Stimulated activated CD4-positive, alpha-beta T cell treated with anti-CD3 and anti-CD28 coated beads, Interleukin-15, amount 100 ng/mL, for 1 hour (primary cell): ENCODE measurements around the gene OPN4.
"Not testable (repeated sequence)": the region's sequence is repeated elsewhere in the genome, so short reads cannot be mapped to it uniquely, and the experiment has no call there.

Experiments
- DNase-seq, 2 donors: peaks; one replicate each; pipeline ENCODE4 v3.0.0-alpha.2; 2020; ENCODE audit warnings: low read depth in 1 of 2, low spot score in 1 of 2

Gene OPN4, protein sequence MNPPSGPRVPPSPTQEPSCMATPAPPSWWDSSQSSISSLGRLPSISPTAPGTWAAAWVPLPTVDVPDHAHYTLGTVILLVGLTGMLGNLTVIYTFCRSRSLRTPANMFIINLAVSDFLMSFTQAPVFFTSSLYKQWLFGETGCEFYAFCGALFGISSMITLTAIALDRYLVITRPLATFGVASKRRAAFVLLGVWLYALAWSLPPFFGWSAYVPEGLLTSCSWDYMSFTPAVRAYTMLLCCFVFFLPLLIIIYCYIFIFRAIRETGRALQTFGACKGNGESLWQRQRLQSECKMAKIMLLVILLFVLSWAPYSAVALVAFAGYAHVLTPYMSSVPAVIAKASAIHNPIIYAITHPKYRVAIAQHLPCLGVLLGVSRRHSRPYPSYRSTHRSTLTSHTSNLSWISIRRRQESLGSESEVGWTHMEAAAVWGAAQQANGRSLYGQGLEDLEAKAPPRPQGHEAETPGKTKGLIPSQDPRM

DNA sequence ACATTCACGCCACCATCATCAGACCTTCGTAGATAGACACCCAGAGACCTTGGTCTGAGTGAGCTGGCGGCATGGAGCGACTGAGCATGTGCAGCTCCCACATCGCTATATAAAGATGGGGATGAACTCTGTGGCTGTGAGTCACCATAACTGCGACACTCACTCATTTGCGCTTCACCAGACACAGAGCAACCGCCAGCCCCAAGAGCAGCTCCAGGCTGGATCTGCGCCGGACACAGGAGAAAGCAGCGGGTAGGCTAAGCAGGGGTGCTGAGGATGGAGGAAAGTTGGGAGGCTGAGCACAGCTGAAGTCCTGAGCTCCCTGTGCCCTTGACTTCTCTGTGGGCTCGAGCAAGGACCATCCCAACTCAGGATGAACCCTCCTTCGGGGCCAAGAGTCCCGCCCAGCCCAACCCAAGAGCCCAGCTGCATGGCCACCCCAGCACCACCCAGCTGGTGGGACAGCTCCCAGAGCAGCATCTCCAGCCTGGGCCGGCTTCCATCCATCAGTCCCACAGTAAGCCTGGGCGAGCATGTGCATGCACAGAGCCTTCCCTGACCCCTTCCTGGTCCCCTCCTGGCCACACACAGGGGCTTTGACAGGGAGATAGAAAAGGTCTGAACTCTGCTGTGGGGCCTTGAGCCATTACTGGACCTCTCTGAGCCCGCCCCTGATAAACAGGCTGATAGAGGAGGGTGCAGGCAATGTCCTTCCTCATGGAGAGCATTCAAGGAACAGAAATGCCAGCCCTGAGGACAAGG is at the start of gene OPN4:
TSS of gene OPN4 (plus strand) at position 137 of the 762 bp plus-strand sequence. CDS start at position 374, 237 bp downstream.
- DNase-seq: no peak

DNA sequence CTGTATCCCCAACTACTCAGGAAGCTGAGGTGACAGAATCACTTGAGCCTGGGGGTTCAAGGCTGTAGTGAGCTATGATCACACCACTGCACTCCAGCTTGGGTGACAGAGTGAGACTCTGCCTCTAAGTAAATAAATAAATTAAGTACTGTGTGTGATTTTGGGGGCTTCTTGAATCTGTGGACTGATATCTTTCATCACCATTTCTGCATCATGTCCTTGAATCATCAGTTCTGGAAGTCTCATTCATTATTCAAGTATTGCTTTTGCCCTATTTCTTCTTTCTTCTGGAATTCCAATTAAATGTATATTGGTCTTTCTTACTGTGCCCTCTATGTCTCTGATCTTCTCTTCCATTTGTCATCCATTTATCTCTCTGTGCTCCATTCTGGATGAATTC is 46.7 kb upstream of the OPN4 start:
- DNase-seq: no peak

DNA sequence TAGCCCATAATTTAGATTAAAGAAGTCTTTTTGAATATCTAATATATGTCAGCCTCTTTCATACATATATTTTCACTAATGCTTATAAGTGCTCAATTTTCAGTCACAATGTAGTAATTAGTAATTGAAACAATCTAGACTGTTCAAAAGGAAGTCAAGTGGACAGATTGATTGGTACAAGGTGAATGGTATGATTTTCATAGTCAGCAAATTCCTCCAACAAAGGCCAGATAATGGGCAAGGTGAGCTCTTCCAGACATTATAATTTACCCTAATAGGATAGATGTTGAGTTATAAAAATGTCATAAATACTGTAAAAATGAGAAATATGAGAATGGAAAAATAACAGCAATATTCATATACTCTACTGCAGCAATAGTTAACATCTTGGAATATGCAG is 44.4 kb upstream of the OPN4 start:
- DNase-seq: no peak

DNA sequence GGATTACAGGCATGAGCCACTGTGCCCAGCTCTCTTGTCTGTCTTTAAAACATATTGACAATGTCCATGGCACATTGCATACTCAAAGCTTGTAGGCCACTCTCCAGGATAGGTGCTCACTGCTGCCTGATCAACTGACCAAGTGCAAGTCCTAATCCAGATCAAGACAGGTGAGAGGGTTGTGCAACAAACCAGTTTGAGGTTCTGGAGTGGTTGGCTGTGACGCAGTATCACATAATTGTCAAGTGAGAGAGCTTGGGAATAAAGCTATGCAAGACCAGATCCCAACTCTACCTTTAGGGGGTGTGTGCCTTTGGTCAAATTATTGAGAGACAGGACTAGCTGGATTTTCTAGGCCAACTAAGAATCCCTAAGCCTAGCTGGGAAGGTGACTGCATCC is 43.0 kb upstream of the OPN4 start:
- DNase-seq: no peak

DNA sequence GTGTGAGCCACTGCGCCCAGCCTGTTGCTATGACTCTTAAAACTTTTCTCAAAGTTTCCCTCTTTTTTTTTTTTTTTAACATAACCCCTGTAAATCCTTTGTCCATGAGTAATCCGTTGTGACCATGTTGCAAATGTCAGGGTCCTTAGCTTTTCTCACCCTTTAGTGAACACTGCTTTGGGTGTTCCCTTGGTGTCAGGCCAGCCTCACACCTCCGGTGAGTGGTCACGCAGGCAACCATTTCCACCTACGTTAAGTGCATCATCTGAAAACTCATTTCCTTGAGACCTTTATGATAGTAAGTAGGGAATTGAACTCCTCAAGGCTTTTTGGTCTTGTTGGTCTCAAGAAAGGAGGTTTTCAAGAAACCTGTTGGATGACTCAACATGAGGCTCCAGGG is 41.3 kb upstream of the OPN4 start:
- no peak for DNase-seq

DNA sequence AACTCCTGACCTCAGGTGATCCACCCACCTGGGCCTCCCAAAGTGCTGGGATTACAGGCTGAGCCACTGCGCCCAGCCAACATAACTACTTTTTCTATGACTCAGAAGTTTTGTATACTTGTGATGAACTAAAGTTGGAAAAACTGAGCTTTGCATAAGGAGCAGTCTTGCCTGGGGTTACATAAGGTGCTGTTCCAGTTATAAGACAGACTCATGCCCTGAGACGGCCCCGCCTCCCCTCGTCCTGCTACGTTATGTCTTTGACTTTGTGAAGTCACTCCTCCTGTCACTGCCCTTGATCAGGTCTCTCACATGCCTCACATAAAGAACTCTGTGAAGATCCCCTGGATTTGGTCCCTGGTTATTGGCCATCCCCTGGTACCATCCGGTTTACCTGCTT is 40.4 kb upstream of the OPN4 start:
- DNase-seq: no peak

DNA sequence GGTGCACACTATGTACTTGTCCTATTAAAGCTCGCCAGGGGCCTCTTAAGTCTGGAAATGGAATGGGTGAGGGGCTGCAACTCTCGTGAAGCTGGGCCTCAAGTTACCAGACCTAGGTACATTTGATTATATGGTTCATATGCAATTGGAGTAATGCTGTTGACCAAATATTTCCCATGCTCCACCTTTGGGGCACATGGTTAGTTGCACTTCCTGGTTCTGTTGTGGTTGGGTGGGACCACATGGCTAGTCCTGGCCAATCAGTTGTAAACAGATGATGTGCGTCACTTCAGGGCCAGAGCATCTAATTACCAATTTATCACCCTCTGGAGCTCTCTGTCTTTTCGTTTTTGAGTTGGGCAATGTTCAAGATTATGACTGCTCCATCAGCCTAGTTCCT is 39.5 kb upstream of the OPN4 start:
- no peak for DNase-seq

DNA sequence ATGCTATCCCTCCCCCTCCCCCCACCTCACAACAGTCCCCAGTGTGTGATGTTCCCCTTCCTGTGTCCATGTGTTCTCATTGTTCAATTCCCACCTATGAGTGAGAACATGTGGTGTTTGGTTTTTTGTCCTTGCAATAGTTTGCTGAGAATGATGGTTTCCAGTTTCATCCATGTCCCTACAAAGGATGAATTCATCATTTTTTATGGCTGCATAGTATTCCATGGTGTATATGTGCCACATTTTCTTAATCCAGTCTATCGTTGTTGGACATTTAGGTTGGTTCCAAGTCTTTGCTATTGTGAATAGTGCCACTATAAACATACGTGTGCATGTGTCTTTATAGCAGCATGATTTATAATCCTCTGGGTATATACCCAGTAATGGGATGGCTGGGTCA is 37.1 kb upstream of the OPN4 start:
- DNase-seq: not testable (repeated sequence)

DNA sequence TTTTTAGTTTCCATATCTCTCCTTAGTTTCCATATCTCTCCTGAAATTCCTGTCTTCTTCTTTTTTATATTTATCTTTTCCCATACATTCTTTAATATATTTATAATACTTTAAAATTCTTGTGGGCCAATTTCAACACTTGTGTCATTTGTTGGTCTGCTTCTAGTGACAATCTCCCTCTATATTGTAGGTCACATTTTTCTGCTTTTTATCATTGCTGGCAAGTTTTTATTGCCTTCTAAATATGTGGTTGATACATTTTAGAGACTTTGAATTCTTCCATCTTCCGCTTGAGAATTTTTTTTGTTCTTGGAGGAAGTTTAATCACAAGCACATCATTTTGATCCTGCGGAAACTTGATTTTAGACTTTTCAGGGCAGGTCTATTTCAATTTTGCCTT is 26.0 kb upstream of the OPN4 start:
- DNase-seq: no peak

DNA sequence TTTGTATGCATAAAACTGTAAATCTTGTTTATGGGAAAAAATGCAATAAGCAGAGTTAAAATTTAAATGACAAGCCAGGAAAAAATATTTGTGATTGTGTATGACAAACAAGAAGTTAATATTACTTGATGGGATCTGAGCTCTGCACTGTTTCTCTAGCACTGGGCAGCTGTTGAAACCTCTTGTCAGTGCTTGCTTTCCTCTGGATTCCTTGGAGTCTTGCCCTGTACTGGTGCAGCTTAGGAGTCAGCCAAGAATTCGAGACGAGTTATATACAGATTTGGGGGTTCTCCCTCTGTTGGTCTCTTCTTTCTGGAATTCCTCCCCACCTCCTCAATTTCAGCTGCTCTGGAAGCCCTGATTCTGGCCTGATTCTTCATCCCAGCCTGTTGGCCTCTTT is 24.3 kb upstream of the OPN4 start:
- DNase-seq: no peak

DNA sequence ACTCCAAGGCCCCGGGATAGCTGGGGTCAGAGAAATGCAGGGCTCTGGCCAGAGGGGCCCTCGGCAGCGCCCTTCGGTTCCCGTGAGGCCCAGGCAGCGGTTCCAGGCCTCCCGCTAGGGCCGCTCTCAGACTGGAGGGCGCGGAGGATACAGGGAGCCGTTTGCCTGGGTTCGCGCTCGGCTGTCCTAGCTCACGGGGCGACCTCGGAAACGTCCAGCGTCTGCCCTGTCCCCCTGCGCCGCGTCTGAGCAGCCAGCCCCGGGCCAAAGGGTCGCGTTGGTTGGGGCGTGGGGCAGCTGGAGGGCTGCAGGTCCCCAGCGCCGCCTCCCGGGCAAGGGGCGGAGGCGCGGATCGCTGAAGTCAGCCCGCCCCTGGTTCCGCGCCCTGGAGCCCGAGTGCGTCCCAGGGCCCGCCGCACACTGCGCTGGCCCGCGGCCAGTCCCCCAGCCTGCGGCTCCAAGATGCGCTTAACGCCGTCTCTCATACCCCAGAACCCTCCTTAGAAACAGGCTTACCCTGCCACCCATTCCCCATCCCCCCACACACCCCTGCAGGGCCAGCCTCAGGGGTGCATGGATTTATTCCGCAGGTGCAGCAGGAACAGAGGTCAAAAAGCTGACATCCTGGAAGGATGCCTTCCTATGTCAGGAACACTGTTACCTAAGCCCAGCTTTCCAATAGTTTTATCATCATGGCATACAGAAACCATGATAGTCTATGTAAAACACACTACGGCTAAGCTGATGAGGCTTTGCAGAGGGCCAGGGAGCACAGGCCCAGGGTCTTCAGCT is 22.1 kb upstream of the OPN4 start:
- DNase-seq: no peak

DNA sequence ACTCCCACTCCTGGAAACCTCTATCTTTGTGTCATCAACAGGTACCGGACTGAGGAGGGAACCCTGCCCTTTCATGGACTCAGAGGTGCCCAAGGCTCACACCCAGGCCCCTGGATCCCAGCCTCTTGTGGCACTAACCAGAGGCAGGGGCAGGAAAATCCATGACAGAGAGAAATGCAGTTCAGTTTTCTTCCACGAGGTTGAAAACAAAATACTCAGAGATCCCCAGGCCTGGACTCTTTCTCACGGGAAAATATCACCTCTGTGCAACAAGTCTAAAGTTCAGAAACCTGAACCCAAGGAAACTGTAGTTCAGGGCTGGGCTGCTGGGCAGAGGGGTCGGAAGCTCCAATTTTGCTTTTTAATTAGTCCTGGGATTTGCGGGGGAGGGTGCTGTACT is 21.4 kb upstream of the OPN4 start:
- DNase-seq: no peak

DNA sequence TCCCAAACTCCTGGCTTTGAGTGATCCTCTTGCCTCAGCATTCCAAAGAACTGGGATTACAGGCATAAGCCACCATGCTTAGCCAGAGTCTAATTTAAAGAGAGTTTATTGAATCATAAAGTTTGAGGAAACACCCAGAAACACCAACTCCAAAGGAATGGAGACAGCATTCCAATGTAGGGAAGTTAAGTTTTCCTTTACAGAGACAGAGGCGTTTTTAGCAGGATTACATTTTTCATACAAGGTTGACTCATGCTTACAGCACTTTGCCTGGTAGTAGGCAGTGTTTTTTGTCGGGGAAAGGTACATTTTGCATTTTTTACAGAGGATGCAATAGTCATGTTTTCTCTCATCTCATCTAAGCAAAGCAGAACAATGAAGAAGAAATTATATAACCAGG is 18.9 kb upstream of the OPN4 start:
- DNase-seq: no peak

DNA sequence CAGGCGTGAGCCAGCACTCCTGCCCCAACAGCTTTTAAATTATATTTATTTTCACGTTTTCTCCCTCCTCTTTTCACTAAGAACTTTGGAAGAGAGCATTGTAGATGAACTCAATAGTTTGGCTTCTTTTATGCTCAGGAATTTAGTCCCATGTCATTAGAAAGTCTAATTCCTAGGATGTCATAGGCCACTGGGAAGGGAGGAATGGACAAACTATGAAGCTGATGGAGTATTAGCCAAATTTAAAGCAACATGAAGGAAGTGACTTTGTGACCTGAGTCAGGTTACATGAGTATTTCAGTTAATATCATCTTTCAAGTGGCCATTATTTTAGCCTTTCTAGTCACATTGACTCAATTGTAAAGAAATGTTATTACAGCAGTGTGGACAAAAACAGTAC is 18.0 kb upstream of the OPN4 start:
- no peak for DNase-seq

DNA sequence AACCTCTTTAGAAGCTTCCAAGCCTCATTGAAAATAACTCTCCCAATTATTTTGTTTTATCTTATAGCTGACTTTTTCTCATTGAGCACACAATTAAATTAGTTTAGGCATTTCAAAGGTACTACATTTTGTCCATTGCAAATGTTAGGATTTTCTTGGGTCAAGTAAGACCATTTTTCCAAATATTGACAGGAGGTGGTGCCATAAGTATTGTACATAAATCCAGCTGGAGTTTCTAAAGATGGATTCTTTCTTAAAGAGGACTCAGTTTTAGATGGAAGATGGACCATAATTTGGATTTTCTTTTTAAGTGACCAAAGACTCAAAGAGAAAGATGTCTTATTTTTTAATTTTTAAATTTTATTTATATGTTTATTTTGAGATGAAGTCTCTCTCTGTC is 12.3 kb upstream of the OPN4 start:
- no peak for DNase-seq

DNA sequence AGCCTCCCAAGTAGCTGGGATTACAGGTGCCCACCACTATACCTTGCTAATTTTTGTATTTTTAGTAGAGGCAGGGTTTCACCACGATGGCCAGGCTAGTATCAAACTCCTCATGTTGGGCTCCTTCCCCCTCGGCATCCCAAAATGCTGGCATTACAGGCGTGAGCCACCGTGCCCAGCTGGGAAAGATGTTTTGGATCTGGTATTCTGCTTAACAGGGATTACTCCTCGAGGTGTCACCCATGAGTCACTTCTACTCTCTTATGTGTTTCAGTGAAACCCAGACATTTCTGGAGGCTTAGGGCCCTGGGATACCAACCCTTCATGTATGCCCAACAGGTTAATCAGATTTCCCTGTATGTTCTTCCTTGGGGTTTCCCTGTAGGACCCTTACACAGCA is 11.8 kb upstream of the OPN4 start:
- no peak for DNase-seq

DNA sequence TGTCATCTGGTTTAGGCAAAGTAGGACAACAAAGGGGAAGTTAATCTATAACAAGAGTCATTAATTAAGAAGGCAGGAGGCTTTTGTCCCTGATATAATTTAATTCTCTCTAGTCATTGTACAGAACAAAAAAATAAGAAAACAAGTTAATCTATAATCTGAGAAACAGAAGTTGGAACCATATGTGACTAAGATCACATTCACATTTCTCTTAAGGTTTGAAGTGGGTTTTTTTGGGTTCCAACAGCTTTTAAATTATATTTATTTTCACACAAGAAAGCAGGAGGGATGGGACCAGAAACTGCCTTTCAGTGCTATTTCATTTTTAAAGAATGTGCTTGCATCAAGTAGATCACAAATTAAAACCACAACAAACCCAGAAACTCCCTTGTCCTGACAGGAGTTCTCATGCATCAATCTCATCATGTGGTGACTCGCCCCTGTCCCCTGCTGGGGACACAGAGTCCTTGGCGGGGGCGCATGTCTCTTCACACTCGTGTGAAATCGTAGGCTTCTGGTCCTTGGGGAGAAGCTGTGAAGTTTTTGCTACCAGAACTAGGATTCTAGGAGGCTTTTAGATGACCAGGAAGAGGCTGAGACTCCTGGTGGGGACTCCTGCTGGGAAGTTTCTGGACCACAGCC is 10.1 kb upstream of the OPN4 start:
- no peak for DNase-seq

DNA sequence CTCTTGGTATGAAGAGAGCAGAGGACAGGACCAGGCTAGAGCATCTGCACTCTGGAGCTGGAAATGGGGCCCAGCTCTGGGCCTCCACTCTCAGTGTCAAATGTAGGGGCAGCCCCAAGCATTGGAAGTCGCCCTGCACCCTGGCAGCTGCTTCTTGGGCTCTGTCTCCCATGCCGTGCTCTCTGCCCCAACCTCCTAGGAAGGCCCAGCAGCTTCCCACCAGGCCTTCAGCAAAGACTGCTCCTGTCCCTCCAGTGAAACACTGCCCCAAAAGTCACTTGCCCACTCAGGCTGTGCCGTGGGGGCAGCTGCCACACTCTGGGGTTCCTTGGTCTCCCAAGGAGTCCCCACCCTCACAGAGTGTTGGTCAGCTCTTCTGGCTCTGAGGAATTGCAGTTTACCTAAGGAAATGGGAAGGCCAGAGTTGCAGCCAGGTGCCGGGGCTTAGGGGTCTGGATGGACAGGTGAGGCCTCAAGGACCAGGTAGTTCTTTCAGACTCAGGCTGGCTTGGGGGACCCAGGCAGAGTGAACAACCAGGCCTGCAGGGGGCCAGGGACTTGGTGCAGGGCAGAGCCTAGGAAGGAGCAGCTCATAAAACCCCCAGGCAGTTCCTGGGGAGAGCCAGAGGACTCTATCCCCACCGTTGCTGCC is 9.4 kb upstream of the OPN4 start:
- DNase-seq: no peak

DNA sequence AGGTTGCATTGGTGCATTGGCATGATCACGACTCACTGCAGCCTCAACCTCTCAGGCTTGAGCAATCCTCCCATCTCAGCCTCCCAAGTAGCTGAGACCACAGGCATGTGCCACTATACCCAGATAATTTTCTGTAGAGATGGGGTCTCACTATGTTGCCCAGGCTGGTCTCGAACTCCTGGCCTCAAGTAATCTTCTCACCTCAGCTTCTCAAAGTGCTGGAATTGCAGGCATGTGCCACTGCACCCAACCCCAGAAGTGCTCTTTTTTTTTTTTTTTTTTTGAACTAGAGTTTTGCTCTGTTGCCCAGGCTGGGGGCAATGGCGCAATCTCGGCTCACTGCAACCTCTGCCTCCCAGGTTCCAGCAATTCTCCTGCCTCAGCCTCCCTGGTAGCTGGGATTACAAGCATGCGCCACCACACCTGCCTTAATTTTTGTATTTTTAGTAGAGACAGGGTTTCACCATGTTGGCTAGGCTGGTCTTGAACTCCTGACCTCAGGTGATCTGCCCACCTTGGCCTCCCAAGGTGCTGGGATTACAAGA is 8.7 kb upstream of the OPN4 start:
- DNase-seq: not testable (repeated sequence)

DNA sequence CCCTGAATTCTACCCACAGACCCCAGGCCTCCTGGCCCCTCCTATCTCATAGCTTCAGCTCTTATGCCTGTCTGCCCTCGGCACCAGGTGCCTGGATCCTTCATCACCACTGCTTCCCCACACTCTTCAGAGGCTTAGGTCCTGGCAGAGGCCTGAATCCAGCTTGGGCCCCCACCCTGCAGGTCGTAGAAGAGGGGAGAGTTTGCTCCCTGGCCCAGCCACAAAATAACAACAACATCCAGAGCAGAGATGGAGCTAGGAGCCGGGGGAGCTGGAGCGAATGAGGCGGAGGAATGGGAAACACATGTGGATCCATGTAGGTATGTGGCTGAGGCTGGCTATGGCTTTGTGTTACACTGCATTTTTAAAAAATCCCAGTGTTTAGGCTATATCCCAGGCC is 7.8 kb upstream of the OPN4 start:
- no peak for DNase-seq
